ENCODE data around the gene PSG7.
"Not testable (repeated sequence)": the region's sequence is repeated elsewhere in the genome, so short reads cannot be mapped to it uniquely, and the experiment has no call there.

The PSG7 gene

GRCh38 chr19:42890446-42890845 is 46.6 kb downstream of the PSG7 start:
- H3K27me3 Mint-ChIP-seq = peaks cover 13% of the 10 kb centered on the region
- not testable (repeated sequence) for H3K36me3 Mint-ChIP-seq (ENCODE audit: low read depth); H3K9me3 Mint-ChIP-seq; H3K4me1 Mint-ChIP-seq (ENCODE audit: low read depth); H3K27ac Mint-ChIP-seq; H3K4me3 Mint-ChIP-seq

- not testable (repeated sequence) for H3K27ac Mint-ChIP-seq; H3K4me1 Mint-ChIP-seq (ENCODE audit: low read depth); H3K36me3 Mint-ChIP-seq (ENCODE audit: low read depth); H3K9me3 Mint-ChIP-seq; H3K4me3 Mint-ChIP-seq
- H3K27me3 Mint-ChIP-seq = peaks cover 29% of the 10 kb centered on the region
Observed at GRCh38 chr19:42887876-42888445, 49.0 kb downstream of the PSG7 start.

DNA sequence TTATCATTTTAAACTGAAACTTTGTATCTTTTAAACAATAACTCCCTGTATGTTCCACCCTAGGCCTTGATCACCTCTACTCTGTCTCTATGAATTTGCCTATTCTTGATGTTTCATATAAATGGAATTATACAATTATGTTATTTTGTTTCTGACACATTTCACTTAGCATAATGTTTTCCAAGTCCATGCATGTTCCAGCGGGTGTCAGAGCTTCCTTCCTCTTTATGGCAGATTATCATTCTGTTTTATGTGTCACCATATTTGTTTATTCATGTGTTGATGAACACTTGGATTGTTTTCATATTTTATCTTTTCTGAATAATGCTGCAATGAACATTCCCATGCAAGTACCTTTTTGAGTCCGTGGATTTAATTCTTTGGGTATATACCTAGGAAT is 54.3 kb downstream of the PSG7 start:
- H3K4me1 Mint-ChIP-seq (ENCODE audit: low read depth); H3K27ac Mint-ChIP-seq; H3K9me3 Mint-ChIP-seq; H3K4me3 Mint-ChIP-seq; H3K36me3 Mint-ChIP-seq (ENCODE audit: low read depth): not testable (repeated sequence)
- peaks cover 41% of the 10 kb centered on the region for H3K27me3 Mint-ChIP-seq

DNA sequence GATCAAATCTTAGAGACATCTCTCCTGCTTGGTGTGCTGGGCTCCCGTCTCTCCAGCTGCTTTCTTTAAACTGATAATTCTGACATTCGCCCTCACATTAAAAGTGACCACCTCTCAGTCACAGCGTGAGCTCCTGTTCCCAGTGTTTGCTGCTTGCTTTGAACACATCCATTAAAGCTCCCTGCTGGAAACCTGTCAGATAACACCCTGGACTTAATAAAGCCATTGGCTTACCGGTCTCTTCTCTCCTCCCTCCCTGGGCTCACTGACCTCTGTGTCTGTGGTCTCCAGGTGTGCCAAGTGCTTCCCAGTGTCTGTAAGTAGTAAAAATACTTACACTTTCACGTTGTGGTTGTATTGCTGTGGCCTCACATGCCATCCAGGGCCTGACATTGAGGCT is 55.0 kb downstream of the PSG7 start:
- not testable (repeated sequence) for H3K4me3 Mint-ChIP-seq; H3K36me3 Mint-ChIP-seq (ENCODE audit: low read depth); H3K27ac Mint-ChIP-seq; H3K9me3 Mint-ChIP-seq; H3K4me1 Mint-ChIP-seq (ENCODE audit: low read depth)
- peaks cover 40% of the 10 kb centered on the region for H3K27me3 Mint-ChIP-seq

DNA sequence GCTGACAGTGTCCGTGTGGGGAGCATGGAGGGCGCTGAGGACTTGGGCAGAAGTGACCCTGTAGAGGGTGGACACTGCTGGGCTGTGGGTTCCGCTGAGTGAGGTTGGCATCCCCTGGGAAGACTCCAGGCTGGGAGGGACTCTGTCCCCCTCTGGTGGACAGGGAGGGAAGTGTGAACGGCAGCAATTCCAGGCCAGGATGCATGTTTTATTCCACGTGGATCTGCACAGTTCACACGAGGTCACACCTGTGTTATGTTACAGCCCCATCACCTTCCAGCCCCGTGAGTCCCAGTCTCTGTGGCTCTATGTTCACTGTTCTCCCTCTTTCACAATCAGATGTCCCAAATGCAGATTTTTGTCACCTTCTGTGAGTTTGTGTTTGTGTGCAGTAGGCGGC is 55.7 kb downstream of the PSG7 start:
- not testable (repeated sequence) for H3K4me3 Mint-ChIP-seq; H3K9me3 Mint-ChIP-seq; H3K27ac Mint-ChIP-seq; H3K4me1 Mint-ChIP-seq (ENCODE audit: low read depth); H3K36me3 Mint-ChIP-seq (ENCODE audit: low read depth)
- H3K27me3 Mint-ChIP-seq = peaks cover 36% of the 10 kb centered on the region

DNA sequence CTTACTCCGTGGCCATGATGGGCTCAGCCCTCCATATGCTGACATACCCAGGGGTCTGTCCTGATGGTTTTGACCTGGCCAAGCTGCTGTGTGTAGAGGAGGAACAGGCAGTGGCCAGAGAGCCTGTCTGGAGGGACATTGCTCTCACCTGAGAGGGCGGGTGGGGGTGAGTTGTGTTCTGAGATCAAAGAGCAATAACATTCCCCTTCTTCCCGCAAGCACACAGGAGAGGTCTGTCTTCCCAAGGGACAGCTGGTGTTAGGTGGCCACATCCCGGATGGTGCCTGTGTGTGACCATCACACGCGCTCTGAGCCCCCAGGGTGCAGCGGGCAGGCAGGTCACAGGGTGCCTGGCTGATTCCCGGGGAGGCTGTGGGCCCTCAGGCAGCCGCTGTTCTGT is 56.4 kb downstream of the PSG7 start:
- not testable (repeated sequence) for H3K9me3 Mint-ChIP-seq; H3K27ac Mint-ChIP-seq; H3K36me3 Mint-ChIP-seq (ENCODE audit: low read depth); H3K4me3 Mint-ChIP-seq; H3K4me1 Mint-ChIP-seq (ENCODE audit: low read depth)
- H3K27me3 Mint-ChIP-seq = peaks cover 30% of the 10 kb centered on the region

- Mint-ChIP-seq H3K4me3 (no peak within 1 kb of the TSS), H3K4me1 (ENCODE audit: low read depth) (no peaks in the 10 kb centered on the region), H3K27me3 (peaks cover 21% of the 10 kb centered on the region), H3K27ac (no peak within 1 kb of the TSS), H3K9me3 (no peaks in the 10 kb centered on the region), H3K36me3 (ENCODE audit: low read depth) (no peaks in the 10 kb centered on the region)
Observed at GRCh38 chr19:42879613-42880012, 57.4 kb downstream of the PSG7 start, which contains the start of gene PSG1. PSG1 (minus strand) TSS chr19:42879713; CDS start chr19:42879581, 132 bp downstream.

GRCh38 chr19:42876596-42876995 is 60.4 kb downstream of the PSG7 start:
- not testable (repeated sequence) for H3K9me3 Mint-ChIP-seq; H3K4me1 Mint-ChIP-seq (ENCODE audit: low read depth); H3K27ac Mint-ChIP-seq; H3K4me3 Mint-ChIP-seq; H3K36me3 Mint-ChIP-seq (ENCODE audit: low read depth)
- peaks cover 12% of the 10 kb centered on the region for H3K27me3 Mint-ChIP-seq

GRCh38 chr19:42875881-42876280 is 61.1 kb downstream of the PSG7 start:
- not testable (repeated sequence) for H3K27ac Mint-ChIP-seq; H3K4me1 Mint-ChIP-seq (ENCODE audit: low read depth); H3K27me3 Mint-ChIP-seq; H3K4me3 Mint-ChIP-seq; H3K36me3 Mint-ChIP-seq (ENCODE audit: low read depth); H3K9me3 Mint-ChIP-seq

- H3K4me1 Mint-ChIP-seq (ENCODE audit: low read depth); H3K9me3 Mint-ChIP-seq; H3K36me3 Mint-ChIP-seq (ENCODE audit: low read depth); H3K27ac Mint-ChIP-seq; H3K27me3 Mint-ChIP-seq; H3K4me3 Mint-ChIP-seq: not testable (repeated sequence)
Observed at GRCh38 chr19:42874901-42875813, 61.9 kb downstream of the PSG7 start.

DNA sequence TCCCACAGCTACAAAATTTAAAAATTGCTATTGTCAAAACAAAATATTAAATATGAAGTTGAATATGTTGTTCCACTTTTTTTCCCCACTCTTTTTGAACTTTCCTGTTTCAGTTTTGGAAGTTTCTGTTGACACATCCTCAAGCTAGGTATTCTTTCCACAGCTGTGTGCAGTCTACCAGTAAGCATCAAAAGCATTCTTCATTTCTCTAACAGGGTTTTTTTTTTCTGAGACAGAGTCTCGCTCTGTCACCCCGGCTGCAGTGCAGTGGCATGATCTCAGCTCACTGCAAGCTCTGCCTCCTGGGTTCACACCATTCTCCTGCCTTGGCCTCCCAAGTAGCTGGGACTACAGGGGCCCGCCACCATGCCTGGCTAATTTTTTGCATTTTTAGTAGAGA is 62.9 kb downstream of the PSG7 start:
- H3K27me3 Mint-ChIP-seq; H3K27ac Mint-ChIP-seq; H3K4me3 Mint-ChIP-seq; H3K9me3 Mint-ChIP-seq; H3K36me3 Mint-ChIP-seq (ENCODE audit: low read depth); H3K4me1 Mint-ChIP-seq (ENCODE audit: low read depth): not testable (repeated sequence)
